ENCODE measurements around the gene OBSCN.

The OBSCN gene

GRCh38 chr1:228394571-228395394 is 186.9 kb downstream of the OBSCN start:
- no peak for DNase-seq

GRCh38 chr1:228396770-228397662 is 189.2 kb downstream of the OBSCN start:
- DNase-seq: no peak

GRCh38 chr1:228397966-228398365 is 190.1 kb downstream of the OBSCN start:
- no peak for DNase-seq

- no peak for DNase-seq
These were observed 191.1 kb downstream of the OBSCN start for GRCh38 chr1:228398741-228399461.

GRCh38 chr1:228399531-228400236 is 191.8 kb downstream of the OBSCN start:
- no peak for DNase-seq

GRCh38 chr1:228400237-228400651 is 192.4 kb downstream of the OBSCN start:
- DNase-seq: no peak

GRCh38 chr1:228400692-228401454 is 193.0 kb downstream of the OBSCN start:
- no peak for DNase-seq

- no peak for DNase-seq
These were observed 194.2 kb downstream of the OBSCN start for GRCh38 chr1:228401782-228402640.

GRCh38 chr1:228402641-228403025 is 194.8 kb downstream of the OBSCN start:
- DNase-seq: no peak

- DNase-seq: no peak
These were observed 195.4 kb downstream of the OBSCN start for GRCh38 chr1:228403231-228403631.

GRCh38 chr1:228404107-228404720 is 196.4 kb downstream of the OBSCN start:
- no peak for DNase-seq

GRCh38 chr1:228405200-228405978 is 197.5 kb downstream of the OBSCN start:
- DNase-seq: no peak

GRCh38 chr1:228405979-228406228 is 198.1 kb downstream of the OBSCN start:
- DNase-seq: no peak

GRCh38 chr1:228407106-228408040 is 199.5 kb downstream of the OBSCN start:
- no peak for DNase-seq

GRCh38 chr1:228408041-228408868 is 200.4 kb downstream of the OBSCN start:
- DNase-seq: no peak

- DNase-seq: no peak
These were observed 201.3 kb downstream of the OBSCN start for GRCh38 chr1:228408869-228409805.

Data from activated T-cell treated with anti-CD3 and anti-CD28 coated beads, Interleukin-2, amount 50 U/mL, for 1 hour (primary cell).